DMS79 (cell line): ENCODE data around the gene NDRG2.

ENCODE experiments used
- DNase-seq: peaks from one replicate; lab custom pipeline; 2025; lab: John Stamatoyannopoulos, UW

Gene NDRG2

DNA sequence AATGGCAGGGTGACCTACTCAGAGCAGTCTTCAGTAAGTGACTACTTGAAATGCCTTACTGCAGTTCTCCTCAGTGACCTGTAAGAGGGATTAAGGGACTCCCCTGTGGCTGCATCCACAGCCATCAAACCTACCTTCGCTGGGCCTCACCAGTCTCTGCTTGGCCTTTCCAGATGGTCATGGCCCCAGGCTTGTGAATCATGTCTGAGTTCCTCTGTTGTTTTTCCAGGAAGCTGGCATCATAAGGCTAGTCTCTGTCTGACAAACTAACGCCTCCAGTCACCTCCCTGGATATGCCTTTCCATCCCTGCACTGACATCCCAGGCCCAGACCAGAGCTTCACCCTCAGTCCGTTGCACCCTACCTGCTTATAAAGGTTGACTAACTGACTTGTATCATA, 55.5 kb downstream of the NDRG2 start:
- no peak for DNase-seq
